Kidney (tissue), 14 donors: ENCODE measurements around the gene SREBF1. TPM values are rescaled to one million over a fixed set of nuclear protein-coding genes. Genes with fewer than 3 reads are reported as not detected.

ENCODE experiments used
- DNase-seq, 5 donors: peaks; one replicate each; pipeline ENCODE4 v3.0.0-alpha.2; 2013 to 2020
- FAIRE-seq: peaks from 2 replicates; lab custom pipeline; 2012; peaks lifted over from hg19 to GRCh38; lab: Jason Lieb, UNC
- H3K27ac ChIP-seq, 2 donors: one replicate each; pipeline ENCODE4 v1.7.0; 2013; ENCODE audit warnings: low read depth in 2 of 2, low read length in 2 of 2, inconsistent platforms in 1 of 2
- H3K27me3 ChIP-seq: one replicate; pipeline ENCODE4 v1.7.1; 2013; ENCODE audit warnings: low read length, inconsistent platforms; ENCODE audit not compliant: control insufficient read depth, insufficient read depth
- H3K36me3 ChIP-seq, 3 donors: one replicate each; pipeline versions ENCODE4 v1.7.0 to v1.7.1; 2013; ENCODE audit warnings: low read length in 3 of 3, control low read depth in 1 of 3, inconsistent platforms in 1 of 3; ENCODE audit not compliant: insufficient read depth in 3 of 3, control insufficient read depth in 2 of 3
- H3K4me1 ChIP-seq, 3 donors: one replicate each; pipeline versions ENCODE4 v1.7.0 to v1.7.1; 2013; ENCODE audit warnings: low read length in 3 of 3, inconsistent platforms in 1 of 3, low read depth in 1 of 3; ENCODE audit not compliant: control insufficient read depth in 2 of 3, insufficient read depth in 2 of 3
- H3K4me3 ChIP-seq, 3 donors: one replicate each; pipeline versions ENCODE4 v1.7.0 to v1.8.1; 2013; ENCODE audit warnings: low read length in 3 of 3, control low read depth in 1 of 3, inconsistent platforms in 1 of 3
- H3K9ac ChIP-seq, 3 donors: one replicate each; pipeline versions ENCODE4 v1.7.0 to v1.7.1; 2013; ENCODE audit warnings: low read length in 3 of 3, control low read depth in 1 of 3, inconsistent platforms in 1 of 3
- H3K9me3 ChIP-seq, 3 donors: one replicate each; pipeline versions ENCODE4 v1.7.0 to v1.7.1; 2013; ENCODE audit warnings: low read length in 3 of 3, control low read depth in 1 of 3, inconsistent platforms in 1 of 3; ENCODE audit not compliant: control insufficient read depth in 2 of 3, insufficient read depth in 1 of 3
- CTCF ChIP-seq: IDR thresholded peaks from 3 replicates; pipeline ENCODE4 v1.5.1; 2012; ENCODE audit warnings: mild to moderate bottlenecking, moderate library complexity, borderline replicate concordance; ENCODE audit not compliant: insufficient read depth; ENCODE audit errors: extremely low read depth
- intact Hi-C: fragments of 100-400 bp; cut with DNase I; formaldehyde crosslinking; loops from one replicate; pipeline ENCODE4 v1.11.1; 2022
- polyA plus RNA-seq: library from polyadenylated mRNA; stranded (reverse); fragments of 350-450 nt; fragmentation: Illumina TruSeq; extraction: RNeasy Lipid Tissue Mini Kit (QIAGEN cat#74804); gene quantifications from one replicate; pipeline ENCODE4 v1.2.3, GENCODE V29; 2014; ENCODE audit warnings: low read depth, low replicate concordance; ENCODE audit not compliant: insufficient read depth
- total RNA-seq: library from RNA; stranded (reverse); fragmentation: NEBNext Ultra II Directional; extraction: Animal tissue kit (Norgen Biotek cat#: 25700); gene quantifications from one replicate; pipeline ENCODE4 v1.2.1, GENCODE V29; 2021
- donor health status: control.
- donor health status: control.
- donor health status: control.
- donor health status: control.
- donor health status: control.
- donor health status: DM: yes; HTN: yes; CAD: no.
- donor health status: Normal renal cell carcinoma (clear cell type).

The SREBF1 gene
- total and polyA plus RNA-seq, 2 donors from 2014 or later, result 37.6 to 48.3 TPM

- peak overlapping the region; percentile 99 for H3K27ac ChIP-seq
- no peak for TF ChIP-seq CTCF
- DNase-seq (peak; percentile 97 to 99 (median 98)), FAIRE-seq (no peak)
- peaks cover 0 to 59% (median 55%) of the 10 kb centered on the region in 3 donors for H3K4me1 ChIP-seq
- H3K9me3 ChIP-seq, result no peaks in the 10 kb centered on the region
- intact Hi-C loops, result no loop called here
- no peaks in the 10 kb centered on the region for H3K27me3 ChIP-seq
- peak overlapping the region; percentile 56 to 80 (median 75) for H3K4me3 ChIP-seq
- H3K36me3 ChIP-seq, result no peaks in the 10 kb centered on the region
- H3K9ac ChIP-seq, result peak overlapping the region in 2 of 3 donors; percentile 90 to 91
These were observed 452 bp downstream of the SREBF1 start for GRCh38 chr17:17836250-17836817.

GRCh38 chr17:17835415-17836249 is 1.2 kb downstream of the SREBF1 start:
- FAIRE-seq (no peak), DNase-seq (peak in 2 of 5 donors; percentile 80 to 82)
- Histone ChIP-seq H3K4me1 (peaks cover 0 to 58% (median 55%) of the 10 kb centered on the region in 3 donors), H3K27me3 (no peaks in the 10 kb centered on the region), H3K27ac (peak overlapping the region; percentile 99), H3K9me3 (no peaks in the 10 kb centered on the region), H3K36me3 (no peaks in the 10 kb centered on the region), H3K9ac (peak overlapping the region in 2 of 3 donors; percentile 56 to 64), H3K4me3 (peak overlapping the region; percentile 37 to 80 (median 56))
- TF ChIP-seq CTCF, result no peak
- intact Hi-C loops, result no loop called here

GRCh38 chr17:17834974-17835373 is 1.8 kb downstream of the SREBF1 start:
- intact Hi-C loops, result no loop called here
- Histone ChIP-seq H3K27ac (peak overlapping the region; percentile 99), H3K9ac (peak overlapping the region in 2 of 3 donors; percentile 33 to 56), H3K4me3 (peak overlapping the region in 1 of 3 donors; percentile 80), H3K9me3 (no peaks in the 10 kb centered on the region), H3K4me1 (peaks cover 0 to 64% (median 56%) of the 10 kb centered on the region in 3 donors), H3K27me3 (no peaks in the 10 kb centered on the region), H3K36me3 (no peaks in the 10 kb centered on the region)
- DNase-seq (no peak), FAIRE-seq (no peak)
- no peak for TF ChIP-seq CTCF
